Measurements from ENCODE around the gene RALB. TPM values are rescaled to one million over a fixed set of nuclear protein-coding genes. Genes with fewer than 3 reads are reported as not detected.

The RALB gene
- total RNA-seq, 1 donor from 2014 or later = 45.2 TPM

DNA sequence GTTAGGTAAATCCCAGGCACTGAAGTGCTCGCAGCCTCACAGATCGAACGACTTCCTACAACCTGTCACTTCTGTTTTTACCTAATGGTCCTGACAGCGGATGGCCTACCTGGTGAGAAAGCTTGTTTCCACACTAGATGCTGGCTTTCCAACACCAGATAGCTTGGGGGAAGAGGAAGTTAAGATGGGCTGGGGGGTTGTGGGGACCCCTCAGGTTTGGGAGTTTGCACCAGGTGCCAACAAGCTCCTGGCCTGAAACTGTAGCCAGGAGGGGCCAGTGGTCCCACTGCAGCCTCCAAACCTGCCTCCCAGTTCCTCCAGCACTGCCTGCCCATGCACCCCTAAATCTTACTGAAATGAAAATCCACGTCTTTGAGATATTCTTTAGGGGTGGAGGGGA lies 33.4 kb upstream of the RALB start:
- peaks cover 1% of the 10 kb centered on the region for H3K36me3 ChIP-seq (ENCODE audit: control insufficient read depth, insufficient read depth, low read length)
- DNase-seq (ENCODE audit: low read depth) = no peak
- no peaks in the 10 kb centered on the region for H3K27me3 ChIP-seq (ENCODE audit: control insufficient read depth, insufficient read depth, low read length)
- no peak overlapping the region for H3K4me3 ChIP-seq (ENCODE audit: low read depth, low read length)
- TF ChIP-seq, protein P1, sequence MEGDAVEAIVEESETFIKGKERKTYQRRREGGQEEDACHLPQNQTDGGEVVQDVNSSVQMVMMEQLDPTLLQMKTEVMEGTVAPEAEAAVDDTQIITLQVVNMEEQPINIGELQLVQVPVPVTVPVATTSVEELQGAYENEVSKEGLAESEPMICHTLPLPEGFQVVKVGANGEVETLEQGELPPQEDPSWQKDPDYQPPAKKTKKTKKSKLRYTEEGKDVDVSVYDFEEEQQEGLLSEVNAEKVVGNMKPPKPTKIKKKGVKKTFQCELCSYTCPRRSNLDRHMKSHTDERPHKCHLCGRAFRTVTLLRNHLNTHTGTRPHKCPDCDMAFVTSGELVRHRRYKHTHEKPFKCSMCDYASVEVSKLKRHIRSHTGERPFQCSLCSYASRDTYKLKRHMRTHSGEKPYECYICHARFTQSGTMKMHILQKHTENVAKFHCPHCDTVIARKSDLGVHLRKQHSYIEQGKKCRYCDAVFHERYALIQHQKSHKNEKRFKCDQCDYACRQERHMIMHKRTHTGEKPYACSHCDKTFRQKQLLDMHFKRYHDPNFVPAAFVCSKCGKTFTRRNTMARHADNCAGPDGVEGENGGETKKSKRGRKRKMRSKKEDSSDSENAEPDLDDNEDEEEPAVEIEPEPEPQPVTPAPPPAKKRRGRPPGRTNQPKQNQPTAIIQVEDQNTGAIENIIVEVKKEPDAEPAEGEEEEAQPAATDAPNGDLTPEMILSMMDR (IDR thresholded peaks at IDR 0.05; ENCODE audit: insufficient read depth, low read length, poor library complexity, severe bottlenecking) = no peak

DNA sequence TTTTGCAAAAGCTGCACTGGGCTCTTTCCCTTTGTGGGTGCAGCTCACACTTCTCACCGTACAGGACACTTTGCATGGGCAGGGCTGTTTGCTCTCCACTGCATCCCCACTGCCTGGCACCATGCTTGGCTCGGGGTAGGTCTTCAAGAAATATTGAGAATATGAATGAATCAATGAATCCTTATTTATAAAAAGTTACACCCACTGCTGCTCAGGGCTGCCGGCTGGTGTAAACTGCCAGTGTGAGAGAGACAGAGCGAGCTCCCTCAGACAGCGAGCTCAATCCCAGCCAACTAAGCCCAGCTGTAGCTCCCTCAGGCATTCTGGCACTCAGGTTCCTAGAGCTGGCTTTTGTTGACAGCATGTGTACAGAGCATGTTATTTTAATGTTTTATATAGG lies 32.9 kb upstream of the RALB start:
- no peak for DNase-seq (ENCODE audit: low read depth)
- TF ChIP-seq, protein P1 (IDR thresholded peaks at IDR 0.05; ENCODE audit: insufficient read depth, low read length, poor library complexity, severe bottlenecking) = no peak
- H3K27me3 ChIP-seq (ENCODE audit: control insufficient read depth, insufficient read depth, low read length) = no peaks in the 10 kb centered on the region
- H3K36me3 ChIP-seq (ENCODE audit: control insufficient read depth, insufficient read depth, low read length) = peaks cover 1% of the 10 kb centered on the region
- H3K4me3 ChIP-seq (ENCODE audit: low read depth, low read length) = no peak overlapping the region

DNA sequence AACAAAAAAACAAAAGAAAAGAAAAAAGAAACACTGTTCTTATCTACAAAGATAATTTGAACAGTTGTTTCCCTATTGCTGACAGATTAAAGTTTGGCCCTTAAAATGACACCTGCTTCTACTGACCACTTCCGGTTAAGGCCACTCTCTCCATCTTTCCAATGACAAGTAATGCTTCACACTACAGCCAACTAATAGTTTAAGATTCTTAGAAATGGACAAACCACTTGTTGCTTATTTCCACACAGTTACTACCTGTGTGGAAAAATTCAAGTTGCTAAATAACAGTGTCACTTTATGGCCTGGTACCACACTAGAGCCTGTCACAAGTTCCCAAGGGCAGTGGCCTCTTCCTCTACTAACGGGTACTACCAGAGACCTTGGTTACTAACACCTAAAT lies 31.9 kb upstream of the RALB start:
- Histone ChIP-seq H3K36me3 (ENCODE audit: control insufficient read depth, insufficient read depth, low read length) (peaks cover 1% of the 10 kb centered on the region), H3K4me3 (ENCODE audit: low read depth, low read length) (no peak overlapping the region), H3K27me3 (ENCODE audit: control insufficient read depth, insufficient read depth, low read length) (no peaks in the 10 kb centered on the region)
- DNase-seq (ENCODE audit: low read depth) = no peak
- TF ChIP-seq, protein P1 (IDR thresholded peaks at IDR 0.05; ENCODE audit: insufficient read depth, low read length, poor library complexity, severe bottlenecking) = no peak

DNA sequence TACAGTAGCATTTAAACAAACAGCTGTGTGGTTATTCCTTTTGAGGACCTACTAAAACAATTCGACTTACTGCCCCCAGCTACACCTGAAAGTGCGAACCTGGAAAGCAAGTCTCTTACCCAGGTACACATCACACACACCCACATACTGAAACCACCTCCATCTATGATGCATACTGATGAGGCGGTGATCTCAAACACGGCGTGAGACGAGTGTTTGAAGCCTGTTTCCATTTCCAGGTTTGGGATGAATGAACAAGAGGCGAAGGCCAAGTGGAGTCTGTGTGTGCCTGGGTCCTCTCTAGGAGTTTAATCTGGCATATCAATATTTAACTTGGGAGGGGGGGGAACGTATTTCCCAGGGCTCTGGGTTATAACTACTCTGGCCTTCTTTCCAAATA lies 31.0 kb upstream of the RALB start:
- Histone ChIP-seq H3K4me3 (ENCODE audit: low read depth, low read length) (no peak overlapping the region), H3K36me3 (ENCODE audit: control insufficient read depth, insufficient read depth, low read length) (peaks cover 1% of the 10 kb centered on the region), H3K27me3 (ENCODE audit: control insufficient read depth, insufficient read depth, low read length) (no peaks in the 10 kb centered on the region)
- DNase-seq (ENCODE audit: low read depth) = no peak
- TF ChIP-seq, protein P1 (IDR thresholded peaks at IDR 0.05; ENCODE audit: insufficient read depth, low read length, poor library complexity, severe bottlenecking) = no peak

DNA sequence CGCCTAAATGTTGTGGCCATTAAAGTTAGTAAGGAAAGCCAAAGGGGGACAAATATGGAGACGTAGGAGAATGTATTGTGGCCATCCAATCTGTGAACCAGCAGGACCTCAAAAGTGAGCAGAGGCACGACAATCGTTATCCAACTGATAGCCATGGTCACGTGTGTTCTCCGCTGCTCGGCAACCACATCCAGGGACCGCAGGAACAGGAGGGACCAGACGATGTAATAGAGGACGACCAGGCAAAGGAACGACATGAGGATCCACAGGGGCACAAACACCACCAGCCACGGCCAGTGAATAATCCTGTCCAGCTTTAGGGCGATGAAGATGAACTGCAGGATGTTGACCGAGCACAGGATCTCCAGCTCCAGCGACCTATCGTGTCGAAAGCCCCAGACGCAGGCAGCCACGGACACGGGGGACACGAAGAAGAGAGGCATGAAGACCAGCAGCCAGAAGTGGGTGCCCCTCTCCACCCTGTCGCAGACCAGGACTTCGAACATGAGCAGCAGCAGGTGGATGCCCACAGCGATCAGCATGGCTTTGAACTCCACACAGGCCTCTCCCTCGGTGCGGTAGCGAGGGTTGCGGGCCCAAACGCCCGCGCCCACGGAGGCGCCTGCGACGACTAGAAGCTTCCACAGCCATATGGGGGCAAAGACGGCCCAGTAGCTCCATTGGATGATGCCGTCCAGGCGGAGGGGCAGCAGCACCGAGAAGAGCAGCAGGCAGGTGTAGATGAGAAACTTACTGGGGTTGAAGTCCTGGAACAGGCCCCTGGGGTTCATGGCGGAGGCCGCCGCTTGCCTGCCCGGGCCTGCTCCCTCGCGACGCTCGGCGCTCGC lies 30.2 kb upstream of the RALB start:
- Histone ChIP-seq H3K27me3 (ENCODE audit: control insufficient read depth, insufficient read depth, low read length) (no peaks in the 10 kb centered on the region), H3K36me3 (ENCODE audit: control insufficient read depth, insufficient read depth, low read length) (peaks cover 1% of the 10 kb centered on the region), H3K4me3 (ENCODE audit: low read depth, low read length) (peak overlapping the region; percentile 56)
- TF ChIP-seq, protein P1 (IDR thresholded peaks at IDR 0.05; ENCODE audit: insufficient read depth, low read length, poor library complexity, severe bottlenecking) = no peak
- DNase-seq (ENCODE audit: low read depth) = no peak
